GM23248 (cell line): ENCODE measurements around the gene GPR39.

ENCODE experiments used
- EZH2 ChIP-seq: fragments of 200-600 bp; sonication (generic); IDR thresholded peaks from 2 replicates; pipeline ENCODE4 v1.6.1; 2018; ENCODE audit warnings: antibody characterized with exemption, mild to moderate bottlenecking; ENCODE audit not compliant: insufficient read depth, poor library complexity, severe bottlenecking
- EZH2phosphoT487 ChIP-seq: fragments of 200-600 bp; sonication (generic); IDR thresholded peaks from 2 replicates; pipeline ENCODE4 v1.6.1; 2018; ENCODE audit warnings: antibody characterized with exemption, moderate library complexity, mild to moderate bottlenecking, low read depth; ENCODE audit not compliant: insufficient read depth

GRCh38 chr2:132676999-132677398, 260.4 kb downstream of the GPR39 start:
- TF ChIP-seq EZH2phosphoT487 (no peak), EZH2 (no peak)
